Measurements from ENCODE around the gene IPCEF1.

DNA sequence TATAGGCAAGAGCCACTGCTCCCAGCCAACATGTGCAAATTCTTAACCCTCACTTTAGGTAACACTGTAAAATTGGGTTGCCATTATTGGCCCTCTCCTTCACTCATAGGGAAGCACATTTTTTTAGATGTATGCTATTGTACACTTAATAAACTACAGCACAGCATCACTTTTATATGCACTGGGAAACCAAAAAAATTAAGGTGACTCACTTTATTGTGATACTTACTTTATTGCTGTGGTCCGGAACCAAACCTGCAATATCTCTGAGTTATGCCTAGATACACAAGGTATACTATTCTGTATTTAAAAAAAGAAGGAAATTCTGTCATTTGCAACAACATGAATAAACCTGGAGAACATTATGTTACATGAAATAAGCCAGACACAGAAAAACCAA is 40.5 kb downstream of the IPCEF1 start:
- TF ChIP-seq FOXM1 (IDR thresholded peaks at IDR 0.05; ENCODE audit: borderline replicate concordance) (no peak), L3MBTL2 (conservative IDR thresholded peaks at IDR 0.05) (no peak)
